ENCODE results near the gene TOMM70.
"Not testable (repeated sequence)": the region's sequence is repeated elsewhere in the genome, so short reads cannot be mapped to it uniquely, and the experiment has no call there.

The TOMM70 gene

GRCh38 chr3:100359035-100359434, 41.9 kb downstream of the TOMM70 start:
- in situ Hi-C loops (cut with HindIII; ENCODE audit: low sequenced_read_pairs), result no loop called here
- TF ChIP-seq CTCF (IDR thresholded peaks at IDR 0.05; ENCODE audit: low read depth, low read length, missing control alignments), result no peak
- no peak for DNase-seq (ENCODE audit: low read depth)
- H3K4me3 ChIP-seq (ENCODE audit: low read depth, low read length), result no peak overlapping the region

GRCh38 chr3:100358413-100358812, 42.5 kb downstream of the TOMM70 start:
- no peak for DNase-seq (ENCODE audit: low read depth)
- no peak overlapping the region for H3K4me3 ChIP-seq (ENCODE audit: low read depth, low read length)
- no peak for TF ChIP-seq CTCF (IDR thresholded peaks at IDR 0.05; ENCODE audit: low read depth, low read length, missing control alignments)
- in situ Hi-C loops (cut with HindIII; ENCODE audit: low sequenced_read_pairs), result no loop called here

- TF ChIP-seq CTCF (IDR thresholded peaks at IDR 0.05; ENCODE audit: low read depth, low read length, missing control alignments), result no peak
- no peak overlapping the region for H3K4me3 ChIP-seq (ENCODE audit: low read depth, low read length)
- DNase-seq (ENCODE audit: low read depth), result peak; percentile 19
- in situ Hi-C loops (cut with HindIII; ENCODE audit: low sequenced_read_pairs), result no loop called here
Observed at GRCh38 chr3:100354850-100355249, 46.0 kb downstream of the TOMM70 start.

- H3K4me3 ChIP-seq (ENCODE audit: low read depth, low read length), result no peak overlapping the region
- in situ Hi-C loops (cut with HindIII; ENCODE audit: low sequenced_read_pairs), result no loop called here
- no peak for DNase-seq (ENCODE audit: low read depth)
- TF ChIP-seq CTCF (IDR thresholded peaks at IDR 0.05; ENCODE audit: low read depth, low read length, missing control alignments), result no peak
Observed at GRCh38 chr3:100352296-100353231, 48.3 kb downstream of the TOMM70 start.

GRCh38 chr3:100351770-100352169, 49.1 kb downstream of the TOMM70 start:
- H3K4me3 ChIP-seq (ENCODE audit: low read depth, low read length); DNase-seq (ENCODE audit: low read depth); in situ Hi-C loops (cut with HindIII; ENCODE audit: low sequenced_read_pairs): not testable (repeated sequence)

- in situ Hi-C loops (cut with HindIII; ENCODE audit: low sequenced_read_pairs), result no loop called here
- no peak for TF ChIP-seq CTCF (IDR thresholded peaks at IDR 0.05; ENCODE audit: low read depth, low read length, missing control alignments)
- DNase-seq (ENCODE audit: low read depth), result no peak
- no peak overlapping the region for H3K4me3 ChIP-seq (ENCODE audit: low read depth, low read length)
Observed at GRCh38 chr3:100348727-100349126, 52.2 kb downstream of the TOMM70 start.

GRCh38 chr3:100340527-100340926, 60.4 kb downstream of the TOMM70 start:
- no peak overlapping the region for H3K4me3 ChIP-seq (ENCODE audit: low read depth, low read length)
- no peak for DNase-seq (ENCODE audit: low read depth)
- in situ Hi-C loops (cut with HindIII; ENCODE audit: low sequenced_read_pairs), result no loop called here
- no peak for TF ChIP-seq CTCF (IDR thresholded peaks at IDR 0.05; ENCODE audit: low read depth, low read length, missing control alignments)

Measured in astrocyte of the cerebellum (primary cell).